Activated CD4-positive, alpha-beta T cell treated with anti-CD3 and anti-CD28 coated beads, Interleukin-10, Interleukin-2, amounts not matched to agents 100 ng/mL and 50 ng/mL, durations not matched to agents 16 hours and 8 hours (primary cell): ENCODE data around the gene BIRC2.
A peak's percentile ranks its signal among the peaks of the same experiment; 100 is the strongest.

Experiments
- DNase-seq: peaks from one replicate; pipeline ENCODE4 v3.0.0-alpha.2; 2020

Gene BIRC2

GRCh38 chr11:102375720-102376399, 28.8 kb downstream of the BIRC2 start:
- no peak for DNase-seq

- no peak for DNase-seq
Observed at GRCh38 chr11:102377891-102378290, 30.9 kb downstream of the BIRC2 start.

GRCh38 chr11:102378818-102379217, 31.8 kb downstream of the BIRC2 start:
- DNase-seq = no peak

GRCh38 chr11:102382384-102382783, 35.4 kb downstream of the BIRC2 start:
- DNase-seq = no peak

- DNase-seq = no peak
Observed at GRCh38 chr11:102383839-102384238, 36.8 kb downstream of the BIRC2 start.

- DNase-seq = no peak
Observed at GRCh38 chr11:102384419-102385079, 37.5 kb downstream of the BIRC2 start.

GRCh38 chr11:102385085-102386007, 38.3 kb downstream of the BIRC2 start:
- no peak for DNase-seq

- no peak for DNase-seq
Observed at GRCh38 chr11:102386136-102386734, 39.2 kb downstream of the BIRC2 start.

GRCh38 chr11:102387043-102387781, 40.2 kb downstream of the BIRC2 start:
- no peak for DNase-seq

GRCh38 chr11:102389253-102389652, 42.2 kb downstream of the BIRC2 start:
- DNase-seq = no peak

GRCh38 chr11:102390667-102391465, 43.9 kb downstream of the BIRC2 start:
- DNase-seq = peak; percentile 70

- DNase-seq = no peak
Observed at GRCh38 chr11:102391549-102392237, 44.7 kb downstream of the BIRC2 start.

- no peak for DNase-seq
Observed at GRCh38 chr11:102393272-102393730, 46.3 kb downstream of the BIRC2 start.

GRCh38 chr11:102395720-102396393, 48.8 kb downstream of the BIRC2 start:
- DNase-seq = no peak

- DNase-seq = peak; percentile 68
Observed at GRCh38 chr11:102396708-102397563, 49.9 kb downstream of the BIRC2 start.

- no peak for DNase-seq
Observed at GRCh38 chr11:102398297-102398696, 51.3 kb downstream of the BIRC2 start.

- no peak for DNase-seq
Observed at GRCh38 chr11:102399189-102399588, 52.2 kb downstream of the BIRC2 start.

GRCh38 chr11:102400603-102401002, 53.6 kb downstream of the BIRC2 start:
- DNase-seq = no peak

- no peak for DNase-seq
Observed at GRCh38 chr11:102401905-102402304, 54.9 kb downstream of the BIRC2 start.
